OCI-LY3 (cell line): Measurements from ENCODE around the gene PHB1.

ENCODE experiments used
- H2AFZ ChIP-seq: fragments of 200-600, 300-600 bp; shearing (Covaris generic); 2 replicates; pipeline ENCODE4 v1.6.0; 2014; ENCODE audit warnings: antibody characterized with exemption, low read depth, low read length
- H3K27ac ChIP-seq: fragments of 200-600, 300-600 bp; sonication (generic); 2 replicates; pipeline ENCODE4 v1.5.1; 2014; ENCODE audit warnings: mild to moderate bottlenecking, low read length, moderate library complexity, mixed read lengths
- H3K27me3 ChIP-seq: fragments of 200-600, 300-600 bp; sonication (generic); 2 replicates; pipeline ENCODE4 v1.6.1; 2014; ENCODE audit warnings: low read depth, low read length, mixed read lengths
- H3K36me3 ChIP-seq: fragments of 200-600, 300-600 bp; sonication (generic); replicated peaks from 2 replicates; pipeline ENCODE3; 2014; ENCODE audit warnings: low read depth, low read length, mixed read lengths
- H3K4me1 ChIP-seq: fragments of 300-600, 200-600 bp; sonication (generic); 2 replicates; pipeline ENCODE4 v1.6.1; 2014; ENCODE audit warnings: low read length, mixed read lengths
- H3K4me2 ChIP-seq: fragments of 200-600, 300-600 bp; sonication (generic); 2 replicates; pipeline ENCODE4 v1.6.1; 2014; ENCODE audit warnings: low read length, mixed read lengths
- H3K4me3 ChIP-seq: fragments of 300-600, 200-600 bp; sonication (generic); 2 replicates; pipeline ENCODE4 v1.5.1; 2014; ENCODE audit warnings: antibody characterized with exemption, mild to moderate bottlenecking, low read length, moderate library complexity
- H3K79me2 ChIP-seq: fragments of 300-600, 200-600 bp; shearing (Covaris generic); 2 replicates; pipeline ENCODE4 v1.6.1; 2014; ENCODE audit warnings: mild to moderate bottlenecking, low read length, mixed read lengths
- H3K9ac ChIP-seq: fragments of 300-600, 200-600 bp; shearing (Covaris generic); 2 replicates; pipeline ENCODE4 v1.6.0; 2014; ENCODE audit warnings: mild to moderate bottlenecking, low read length, moderate library complexity
- H3K9me3 ChIP-seq: fragments of 200-600, 300-600 bp; shearing (Covaris generic); 2 replicates; pipeline ENCODE4 v1.6.1; 2014; ENCODE audit warnings: low read length, mixed read lengths; ENCODE audit not compliant: insufficient read depth
- H4K20me1 ChIP-seq: fragments of 200-600, 300-600 bp; sonication (generic); 2 replicates; pipeline ENCODE4 v1.6.1; 2016; ENCODE audit warnings: low read length, mixed read lengths; ENCODE audit not compliant: insufficient read depth
- EZH2phosphoT487 ChIP-seq: fragments of 200-600 bp; shearing (Covaris generic); IDR thresholded peaks from 2 replicates; pipeline ENCODE4 v1.6.1; 2018; ENCODE audit warnings: antibody characterized with exemption, mixed run types, low read depth
- TF ChIP-seq, protein P1 (sequence below): fragments of 200-600, 300-600 bp; sonication (generic); IDR thresholded peaks from 2 replicates; pipeline ENCODE4 v1.5.1; 2014; ENCODE audit warnings: antibody characterized with exemption, low read length, low read depth

The PHB1 gene

DNA sequence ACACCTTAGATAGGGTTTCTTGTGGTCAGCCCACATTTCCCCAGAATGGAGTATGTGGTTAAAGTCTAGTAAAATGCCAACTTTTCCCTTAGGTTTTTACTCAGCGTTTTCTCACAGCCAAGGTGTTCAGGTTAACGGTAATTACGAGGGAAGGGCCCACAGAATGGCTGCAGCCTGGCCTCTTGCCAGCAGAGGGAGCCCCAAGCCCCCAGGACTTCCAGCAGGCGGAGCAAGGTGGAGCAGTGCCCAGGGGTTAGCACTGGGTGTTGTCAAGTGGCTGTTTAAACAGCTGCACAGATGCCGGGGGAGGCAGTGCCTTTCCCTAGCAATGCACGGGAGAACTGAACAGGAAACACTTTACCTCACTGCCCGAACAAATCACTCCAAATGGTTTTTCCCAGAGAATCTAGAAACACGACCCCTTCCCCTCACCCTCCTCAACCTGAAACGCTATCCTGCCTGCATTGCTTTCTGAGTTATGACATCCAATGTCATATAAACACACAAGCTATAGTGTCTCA, 6.6 kb downstream of the PHB1 start:
- H3K4me2 ChIP-seq, result no peak overlapping the region
- no peak overlapping the region for H2AFZ ChIP-seq
- no peaks in the 10 kb centered on the region for H4K20me1 ChIP-seq
- TF ChIP-seq, protein P1, sequence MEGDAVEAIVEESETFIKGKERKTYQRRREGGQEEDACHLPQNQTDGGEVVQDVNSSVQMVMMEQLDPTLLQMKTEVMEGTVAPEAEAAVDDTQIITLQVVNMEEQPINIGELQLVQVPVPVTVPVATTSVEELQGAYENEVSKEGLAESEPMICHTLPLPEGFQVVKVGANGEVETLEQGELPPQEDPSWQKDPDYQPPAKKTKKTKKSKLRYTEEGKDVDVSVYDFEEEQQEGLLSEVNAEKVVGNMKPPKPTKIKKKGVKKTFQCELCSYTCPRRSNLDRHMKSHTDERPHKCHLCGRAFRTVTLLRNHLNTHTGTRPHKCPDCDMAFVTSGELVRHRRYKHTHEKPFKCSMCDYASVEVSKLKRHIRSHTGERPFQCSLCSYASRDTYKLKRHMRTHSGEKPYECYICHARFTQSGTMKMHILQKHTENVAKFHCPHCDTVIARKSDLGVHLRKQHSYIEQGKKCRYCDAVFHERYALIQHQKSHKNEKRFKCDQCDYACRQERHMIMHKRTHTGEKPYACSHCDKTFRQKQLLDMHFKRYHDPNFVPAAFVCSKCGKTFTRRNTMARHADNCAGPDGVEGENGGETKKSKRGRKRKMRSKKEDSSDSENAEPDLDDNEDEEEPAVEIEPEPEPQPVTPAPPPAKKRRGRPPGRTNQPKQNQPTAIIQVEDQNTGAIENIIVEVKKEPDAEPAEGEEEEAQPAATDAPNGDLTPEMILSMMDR, result peak; percentile 98
- no peak for TF ChIP-seq EZH2phosphoT487
- no peak overlapping the region for H3K4me3 ChIP-seq
- no peak overlapping the region for H3K9ac ChIP-seq
- H3K4me1 ChIP-seq, result no peaks in the 10 kb centered on the region
- H3K36me3 ChIP-seq, result peaks cover 61% of the 10 kb centered on the region
- H3K9me3 ChIP-seq, result no peaks in the 10 kb centered on the region
- peaks cover 4% of the 10 kb centered on the region for H3K79me2 ChIP-seq
- H3K27ac ChIP-seq, result no peak overlapping the region
- H3K27me3 ChIP-seq, result no peaks in the 10 kb centered on the region

DNA sequence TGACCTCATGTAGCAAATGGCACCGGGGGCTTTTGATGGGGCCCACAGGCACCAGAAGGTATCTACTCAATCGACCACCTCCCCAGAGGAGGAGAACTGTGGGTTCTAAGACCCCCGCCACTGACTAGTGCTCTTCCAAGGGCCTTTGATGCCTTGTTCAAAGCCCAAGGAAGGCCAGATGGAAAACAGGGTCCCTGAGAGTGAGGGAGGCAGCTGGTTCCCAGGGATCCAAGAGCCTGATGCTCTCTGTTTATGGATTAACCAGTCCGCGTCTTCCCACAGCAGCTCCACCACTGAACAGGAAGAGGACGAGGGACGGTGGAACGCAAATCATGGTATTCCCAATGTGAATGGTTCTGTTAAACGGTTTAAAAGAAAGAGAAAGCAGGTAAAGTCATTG, 7.6 kb downstream of the PHB1 start:
- no peak overlapping the region for H3K9ac ChIP-seq
- no peaks in the 10 kb centered on the region for H3K27me3 ChIP-seq
- H2AFZ ChIP-seq, result no peak overlapping the region
- peaks cover 54% of the 10 kb centered on the region for H3K36me3 ChIP-seq
- H3K4me1 ChIP-seq, result no peaks in the 10 kb centered on the region
- H4K20me1 ChIP-seq, result no peaks in the 10 kb centered on the region
- H3K27ac ChIP-seq, result no peak overlapping the region
- H3K4me3 ChIP-seq, result no peak overlapping the region
- TF ChIP-seq, protein P1, result no peak
- TF ChIP-seq EZH2phosphoT487, result no peak
- no peaks in the 10 kb centered on the region for H3K9me3 ChIP-seq
- H3K4me2 ChIP-seq, result no peak overlapping the region
- no peaks in the 10 kb centered on the region for H3K79me2 ChIP-seq

DNA sequence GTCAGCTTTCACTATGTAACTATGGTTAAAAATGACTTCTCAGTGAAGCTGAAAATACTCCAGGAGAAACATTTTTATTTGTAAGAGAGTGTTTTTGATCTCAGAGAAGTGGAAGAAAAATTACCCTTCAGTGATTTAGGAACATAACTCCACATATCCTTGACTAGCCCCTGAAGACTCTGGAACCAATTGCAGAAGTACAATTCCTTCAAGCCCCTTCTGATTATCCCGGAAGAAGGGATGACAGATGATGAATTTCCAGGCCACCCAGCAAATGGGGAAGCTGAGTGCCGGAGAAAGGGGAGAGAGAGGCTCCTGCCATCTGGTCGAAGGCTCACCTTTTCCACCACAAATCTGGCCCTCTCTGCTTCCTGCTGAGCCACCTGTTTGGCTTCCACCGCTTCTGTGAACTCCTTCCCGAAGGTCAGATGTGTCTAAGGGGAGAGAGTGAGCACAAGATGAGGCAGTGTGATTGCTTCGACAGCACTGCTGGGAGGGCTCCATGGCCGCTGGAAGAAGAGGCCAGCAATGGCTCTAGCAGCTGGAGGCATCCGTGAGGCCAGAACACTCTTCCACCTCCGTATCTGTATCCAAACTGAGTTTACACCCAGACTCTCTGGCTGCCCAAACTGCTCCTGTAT, 8.1 kb downstream of the PHB1 start:
- Histone ChIP-seq H3K4me3 (no peak overlapping the region), H3K79me2 (no peaks in the 10 kb centered on the region), H3K9ac (no peak overlapping the region), H3K4me1 (no peaks in the 10 kb centered on the region), H3K36me3 (peaks cover 51% of the 10 kb centered on the region), H3K9me3 (no peaks in the 10 kb centered on the region), H3K4me2 (no peak overlapping the region), H4K20me1 (no peaks in the 10 kb centered on the region), H2AFZ (no peak overlapping the region), H3K27ac (no peak overlapping the region), H3K27me3 (no peaks in the 10 kb centered on the region)
- TF ChIP-seq, protein P1, result no peak
- TF ChIP-seq EZH2phosphoT487, result no peak

DNA sequence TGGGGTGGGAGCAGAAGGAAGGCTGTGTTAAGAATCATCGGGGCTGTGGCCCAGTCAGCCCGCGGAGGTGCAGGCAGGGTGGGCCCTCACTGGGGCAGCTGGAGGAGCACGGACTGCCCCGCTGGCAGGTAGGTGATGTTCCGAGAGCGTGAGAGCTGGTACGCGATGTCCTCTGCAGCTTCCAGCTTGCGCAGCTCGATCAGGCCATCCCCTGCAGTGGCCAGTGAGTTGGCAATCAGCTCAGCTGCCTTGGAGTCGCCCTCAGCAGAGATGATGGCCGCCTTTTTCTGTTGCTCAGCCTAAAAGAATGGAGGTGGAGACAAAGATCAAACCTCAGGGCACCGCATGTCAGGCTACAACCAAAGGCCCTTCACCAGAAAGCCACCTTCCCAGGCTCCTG, 9.8 kb downstream of the PHB1 start:
- H3K9ac ChIP-seq, result no peak overlapping the region
- no peak overlapping the region for H3K4me2 ChIP-seq
- no peaks in the 10 kb centered on the region for H4K20me1 ChIP-seq
- no peaks in the 10 kb centered on the region for H3K9me3 ChIP-seq
- H2AFZ ChIP-seq, result no peak overlapping the region
- no peaks in the 10 kb centered on the region for H3K4me1 ChIP-seq
- H3K36me3 ChIP-seq, result peaks cover 39% of the 10 kb centered on the region
- no peaks in the 10 kb centered on the region for H3K79me2 ChIP-seq
- H3K27me3 ChIP-seq, result no peaks in the 10 kb centered on the region
- no peak overlapping the region for H3K27ac ChIP-seq
- H3K4me3 ChIP-seq, result no peak overlapping the region
- TF ChIP-seq, protein P1, result no peak
- no peak for TF ChIP-seq EZH2phosphoT487
